ENCODE measurements around the gene NAPSA. TPM values are rescaled to one million over a fixed set of nuclear protein-coding genes. Genes with fewer than 3 reads are reported as not detected.
"Not testable (repeated sequence)": the region's sequence is repeated elsewhere in the genome, so short reads cannot be mapped to it uniquely, and the experiment has no call there.

Gene NAPSA
- total RNA-seq, 1 donor from 2014 or later = 2.4 TPM

- Mint-ChIP-seq H3K4me1 (no peaks in the 10 kb centered on the region), H3K4me3 (no peak overlapping the region), H3K27me3 (ENCODE audit: low read depth) (no peaks in the 10 kb centered on the region), H3K36me3 (peaks cover 19% of the 10 kb centered on the region), H3K9me3 (no peaks in the 10 kb centered on the region), H3K27ac (no peak overlapping the region)
- DNase-seq (ENCODE audit: low spot score in 2 of 2, unreplicated experiment in 2 of 2) = no peak
- TF ChIP-seq, protein P1, sequence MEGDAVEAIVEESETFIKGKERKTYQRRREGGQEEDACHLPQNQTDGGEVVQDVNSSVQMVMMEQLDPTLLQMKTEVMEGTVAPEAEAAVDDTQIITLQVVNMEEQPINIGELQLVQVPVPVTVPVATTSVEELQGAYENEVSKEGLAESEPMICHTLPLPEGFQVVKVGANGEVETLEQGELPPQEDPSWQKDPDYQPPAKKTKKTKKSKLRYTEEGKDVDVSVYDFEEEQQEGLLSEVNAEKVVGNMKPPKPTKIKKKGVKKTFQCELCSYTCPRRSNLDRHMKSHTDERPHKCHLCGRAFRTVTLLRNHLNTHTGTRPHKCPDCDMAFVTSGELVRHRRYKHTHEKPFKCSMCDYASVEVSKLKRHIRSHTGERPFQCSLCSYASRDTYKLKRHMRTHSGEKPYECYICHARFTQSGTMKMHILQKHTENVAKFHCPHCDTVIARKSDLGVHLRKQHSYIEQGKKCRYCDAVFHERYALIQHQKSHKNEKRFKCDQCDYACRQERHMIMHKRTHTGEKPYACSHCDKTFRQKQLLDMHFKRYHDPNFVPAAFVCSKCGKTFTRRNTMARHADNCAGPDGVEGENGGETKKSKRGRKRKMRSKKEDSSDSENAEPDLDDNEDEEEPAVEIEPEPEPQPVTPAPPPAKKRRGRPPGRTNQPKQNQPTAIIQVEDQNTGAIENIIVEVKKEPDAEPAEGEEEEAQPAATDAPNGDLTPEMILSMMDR (IDR thresholded peaks at IDR 0.05; ENCODE audit: unreplicated experiment) = no peak
These were observed 33.9 kb upstream of the NAPSA start for GRCh38 chr19:50399368-50399745.

- H3K4me1 Mint-ChIP-seq = no peaks in the 10 kb centered on the region
- no peak overlapping the region for H3K27ac Mint-ChIP-seq
- H3K4me3 Mint-ChIP-seq = no peak overlapping the region
- H3K27me3 Mint-ChIP-seq (ENCODE audit: low read depth) = no peaks in the 10 kb centered on the region
- DNase-seq (ENCODE audit: low spot score in 2 of 2, unreplicated experiment in 2 of 2) = no peak
- no peaks in the 10 kb centered on the region for H3K9me3 Mint-ChIP-seq
- peaks cover 19% of the 10 kb centered on the region for H3K36me3 Mint-ChIP-seq
- TF ChIP-seq, protein P1 (IDR thresholded peaks at IDR 0.05; ENCODE audit: unreplicated experiment) = no peak
These were observed 33.4 kb upstream of the NAPSA start for GRCh38 chr19:50398675-50399367.

- TF ChIP-seq, protein P1 (IDR thresholded peaks at IDR 0.05; ENCODE audit: unreplicated experiment) = no peak
- Mint-ChIP-seq H3K36me3 (peaks cover 37% of the 10 kb centered on the region), H3K4me3 (no peak overlapping the region), H3K27ac (no peak overlapping the region), H3K27me3 (ENCODE audit: low read depth) (no peaks in the 10 kb centered on the region), H3K4me1 (no peaks in the 10 kb centered on the region), H3K9me3 (no peaks in the 10 kb centered on the region)
- no peak for DNase-seq (ENCODE audit: low spot score in 2 of 2, unreplicated experiment in 2 of 2)
These were observed 28.6 kb upstream of the NAPSA start for GRCh38 chr19:50394017-50394416.

- H3K27ac Mint-ChIP-seq = no peak overlapping the region
- no peaks in the 10 kb centered on the region for H3K27me3 Mint-ChIP-seq (ENCODE audit: low read depth)
- H3K4me3 Mint-ChIP-seq = no peak overlapping the region
- H3K9me3 Mint-ChIP-seq = no peaks in the 10 kb centered on the region
- TF ChIP-seq, protein P1 (IDR thresholded peaks at IDR 0.05; ENCODE audit: unreplicated experiment) = no peak
- H3K36me3 Mint-ChIP-seq = peaks cover 36% of the 10 kb centered on the region
- no peak for DNase-seq (ENCODE audit: low spot score in 2 of 2, unreplicated experiment in 2 of 2)
- H3K4me1 Mint-ChIP-seq = no peaks in the 10 kb centered on the region
These were observed 28.1 kb upstream of the NAPSA start for GRCh38 chr19:50393589-50393988.

DNA sequence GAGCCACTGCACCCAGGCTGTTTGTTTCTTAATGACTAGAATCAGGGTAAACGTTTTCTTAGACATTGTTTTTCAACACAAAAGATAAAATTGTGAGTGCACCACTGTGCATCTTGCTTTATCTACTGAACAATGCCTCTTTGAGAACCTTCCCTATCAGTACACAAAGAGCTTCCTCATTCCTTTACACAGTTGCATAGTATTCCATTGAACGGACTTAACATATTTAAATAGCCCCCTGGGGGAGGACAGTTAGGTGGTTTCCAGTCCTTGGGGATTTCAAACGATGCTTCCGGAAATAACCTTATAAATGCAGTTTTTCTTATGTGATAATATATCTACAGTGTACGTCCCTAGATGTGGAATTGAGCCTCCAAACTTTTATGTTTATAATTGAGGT, 27.3 kb upstream of the NAPSA start:
- Mint-ChIP-seq H3K36me3 (peaks cover 34% of the 10 kb centered on the region), H3K9me3 (no peaks in the 10 kb centered on the region), H3K4me1 (no peaks in the 10 kb centered on the region), H3K4me3 (no peak overlapping the region), H3K27me3 (ENCODE audit: low read depth) (no peaks in the 10 kb centered on the region), H3K27ac (no peak overlapping the region)
- DNase-seq (ENCODE audit: low spot score in 2 of 2, unreplicated experiment in 2 of 2) = no peak
- TF ChIP-seq, protein P1 (IDR thresholded peaks at IDR 0.05; ENCODE audit: unreplicated experiment) = no peak

- not testable (repeated sequence) for H3K27me3 Mint-ChIP-seq (ENCODE audit: low read depth); H3K27ac Mint-ChIP-seq; H3K4me3 Mint-ChIP-seq; DNase-seq (ENCODE audit: low spot score in 2 of 2, unreplicated experiment in 2 of 2); H3K9me3 Mint-ChIP-seq; H3K4me1 Mint-ChIP-seq
- H3K36me3 Mint-ChIP-seq = peaks cover 36% of the 10 kb centered on the region
These were observed 25.5 kb upstream of the NAPSA start for GRCh38 chr19:50390952-50391351.

GRCh38 chr19:50390295-50390694, 24.9 kb upstream of the NAPSA start:
- H3K9me3 Mint-ChIP-seq; H3K27me3 Mint-ChIP-seq (ENCODE audit: low read depth); H3K4me1 Mint-ChIP-seq; H3K4me3 Mint-ChIP-seq; H3K27ac Mint-ChIP-seq; DNase-seq (ENCODE audit: low spot score in 2 of 2, unreplicated experiment in 2 of 2): not testable (repeated sequence)
- peaks cover 33% of the 10 kb centered on the region for H3K36me3 Mint-ChIP-seq

All from mesothelial cell of epicardium (in vitro differentiated cells).